Panc1 (cell line): ENCODE measurements around the gene VIT. TPM values are rescaled to one million over a fixed set of nuclear protein-coding genes. Genes with fewer than 3 reads are reported as not detected.
"Not testable (repeated sequence)": the region's sequence is repeated elsewhere in the genome, so short reads cannot be mapped to it uniquely, and the experiment has no call there.

Experiments used
- ATAC-seq: fragments of 200-7000 bp; cut with Tn5 transposase; 2 replicates; pipeline ENCODE4 v1.9.1; 2020; ENCODE audit warnings: mild to moderate bottlenecking, moderate library complexity
- BruUV-seq: library from RNA; stranded (reverse); fragments of 400-500 nt; replicated peaks from 2 replicates; lab custom pipeline; 2021; lab: Mats Ljungman, UMichigan
- CTCF ChIA-PET: fragments of 300-600 bp; sonication (Branson Sonifier 250); formaldehyde crosslinking; loops from one replicate; lab custom pipeline; 2022; ENCODE audit warnings: antibody characterized with exemption; lab: Charles Lee
- POLR2A ChIA-PET: fragments of 300-600 bp; sonication (Branson Sonifier 250); formaldehyde crosslinking; loops from one replicate; lab custom pipeline; 2022; ENCODE audit warnings: antibody characterized with exemption; lab: Charles Lee
- DNase-seq: peaks from one replicate; pipeline ENCODE4 v3.0.0-alpha.2; 2010; ENCODE audit warnings: low read depth, low spot score
- H3K27ac ChIP-seq: 2 replicates; pipeline ENCODE4 v1.5.1; 2011; ENCODE audit warnings: mild to moderate bottlenecking, low read length, inconsistent platforms
- H3K27me3 ChIP-seq: fragments of 200-500 bp; sonication (Bioruptor generic); 2 replicates; pipeline ENCODE4 v1.6.0; 2014; ENCODE audit warnings: low read length, inconsistent platforms; ENCODE audit not compliant: control insufficient read depth, insufficient read depth
- H3K36me3 ChIP-seq: fragments of 200-500 bp; sonication (Bioruptor generic); 2 replicates; pipeline ENCODE4 v1.5.1; 2014; ENCODE audit warnings: inconsistent platforms, mild to moderate bottlenecking, low read length, moderate library complexity; ENCODE audit not compliant: control insufficient read depth, insufficient read depth
- H3K4me1 ChIP-seq: 2 replicates; pipeline ENCODE4 v1.5.1; 2011; ENCODE audit warnings: inconsistent platforms, mild to moderate bottlenecking, low read length, moderate library complexity; ENCODE audit not compliant: control insufficient read depth, insufficient read depth
- H3K4me3 ChIP-seq, 2 experiments: 2 replicates each; pipeline ENCODE4 v1.5.1; 2011 to 2012; ENCODE audit warnings: low read depth in 2 of 2, low read length in 2 of 2, mild to moderate bottlenecking in 2 of 2, inconsistent platforms in 1 of 2, moderate library complexity in 1 of 2
- H3K9me3 ChIP-seq: fragments of 200-500 bp; sonication (Bioruptor generic); 2 replicates; pipeline ENCODE4 v1.5.1; 2014; ENCODE audit warnings: low read depth, mild to moderate bottlenecking, inconsistent platforms, low read length, moderate library complexity; ENCODE audit not compliant: control insufficient read depth, insufficient read depth
- POLR2AphosphoS5 ChIP-seq: IDR thresholded peaks from 2 replicates; pipeline ENCODE4 v1.6.1; 2012; ENCODE audit warnings: mild to moderate bottlenecking, low read depth, low read length, moderate library complexity
- SIN3A ChIP-seq: IDR thresholded peaks from 2 replicates; pipeline ENCODE4 v1.6.1; 2012; ENCODE audit warnings: low read depth, mild to moderate bottlenecking, low read length, moderate library complexity, borderline replicate concordance; ENCODE audit not compliant: insufficient read depth
- TCF7L2 ChIP-seq: IDR thresholded peaks from 2 replicates; pipeline ENCODE4 v1.6.1; 2011; ENCODE audit warnings: mild to moderate bottlenecking, low read depth, low read length, inconsistent platforms
- in situ Hi-C: cut with HindIII; loops from 2 replicates; pipeline ENCODE4 v1.10.0; 2016; ENCODE audit warnings: low sequenced_read_pairs, low pct_unique_long_range_greater_than_20kb
- intact Hi-C: fragments of 100-400 bp; cut with micrococcal nuclease; formaldehyde crosslinking; loops from one replicate; pipeline ENCODE4 v1.10.0; 2022; ENCODE audit not compliant: unreplicated experiment
- total RNA-seq: library from RNA; stranded (reverse); gene quantifications from one replicate; pipeline ENCODE4 v1.2.1, GENCODE V29; 2021; ENCODE audit not compliant: unreplicated experiment
- TF ChIP-seq, protein P1 (sequence below): fragments of 450-650 bp; IDR thresholded peaks from 2 replicates; pipeline ENCODE4 v1.5.1; 2017; ENCODE audit warnings: mild to moderate bottlenecking
- TF ChIP-seq, protein P2 (sequence below), 2 experiments: IDR thresholded peaks; 2 replicates each; pipeline ENCODE4 v1.6.1; 2011 to 2012; ENCODE audit warnings: low read depth in 2 of 2, control low read depth in 1 of 2, low read length in 1 of 2, mild to moderate bottlenecking in 1 of 2, moderate library complexity in 1 of 2; ENCODE audit not compliant: insufficient read depth in 1 of 2

Gene VIT
- total RNA-seq, 1 experiment from 2014 or later, result 0.77 TPM

DNA sequence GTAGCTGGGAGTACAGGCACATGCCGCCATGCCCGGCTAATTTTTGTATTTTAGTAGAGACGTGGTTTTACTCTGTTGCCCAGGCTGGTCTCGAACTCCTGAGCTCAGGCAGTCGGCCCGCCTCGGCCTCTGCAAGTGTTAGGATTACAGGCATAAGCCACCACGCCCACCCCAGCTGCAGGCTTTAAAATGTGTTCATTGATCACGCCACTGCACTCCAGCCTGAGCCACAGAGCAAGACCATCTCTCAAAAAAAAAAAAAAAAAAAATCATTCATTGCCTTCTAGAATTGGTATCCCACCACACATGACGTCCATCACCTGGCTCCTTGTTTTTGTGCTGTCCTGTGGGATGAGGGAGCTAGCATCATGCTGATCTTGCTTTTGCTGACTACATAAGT is 127.4 kb downstream of the VIT start:
- TF ChIP-seq, protein P1, sequence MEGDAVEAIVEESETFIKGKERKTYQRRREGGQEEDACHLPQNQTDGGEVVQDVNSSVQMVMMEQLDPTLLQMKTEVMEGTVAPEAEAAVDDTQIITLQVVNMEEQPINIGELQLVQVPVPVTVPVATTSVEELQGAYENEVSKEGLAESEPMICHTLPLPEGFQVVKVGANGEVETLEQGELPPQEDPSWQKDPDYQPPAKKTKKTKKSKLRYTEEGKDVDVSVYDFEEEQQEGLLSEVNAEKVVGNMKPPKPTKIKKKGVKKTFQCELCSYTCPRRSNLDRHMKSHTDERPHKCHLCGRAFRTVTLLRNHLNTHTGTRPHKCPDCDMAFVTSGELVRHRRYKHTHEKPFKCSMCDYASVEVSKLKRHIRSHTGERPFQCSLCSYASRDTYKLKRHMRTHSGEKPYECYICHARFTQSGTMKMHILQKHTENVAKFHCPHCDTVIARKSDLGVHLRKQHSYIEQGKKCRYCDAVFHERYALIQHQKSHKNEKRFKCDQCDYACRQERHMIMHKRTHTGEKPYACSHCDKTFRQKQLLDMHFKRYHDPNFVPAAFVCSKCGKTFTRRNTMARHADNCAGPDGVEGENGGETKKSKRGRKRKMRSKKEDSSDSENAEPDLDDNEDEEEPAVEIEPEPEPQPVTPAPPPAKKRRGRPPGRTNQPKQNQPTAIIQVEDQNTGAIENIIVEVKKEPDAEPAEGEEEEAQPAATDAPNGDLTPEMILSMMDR, result no peak
- TF ChIP-seq SIN3A, result no peak
- no peak for TF ChIP-seq TCF7L2
- TF ChIP-seq POLR2AphosphoS5, result no peak
- TF ChIP-seq, protein P2, sequence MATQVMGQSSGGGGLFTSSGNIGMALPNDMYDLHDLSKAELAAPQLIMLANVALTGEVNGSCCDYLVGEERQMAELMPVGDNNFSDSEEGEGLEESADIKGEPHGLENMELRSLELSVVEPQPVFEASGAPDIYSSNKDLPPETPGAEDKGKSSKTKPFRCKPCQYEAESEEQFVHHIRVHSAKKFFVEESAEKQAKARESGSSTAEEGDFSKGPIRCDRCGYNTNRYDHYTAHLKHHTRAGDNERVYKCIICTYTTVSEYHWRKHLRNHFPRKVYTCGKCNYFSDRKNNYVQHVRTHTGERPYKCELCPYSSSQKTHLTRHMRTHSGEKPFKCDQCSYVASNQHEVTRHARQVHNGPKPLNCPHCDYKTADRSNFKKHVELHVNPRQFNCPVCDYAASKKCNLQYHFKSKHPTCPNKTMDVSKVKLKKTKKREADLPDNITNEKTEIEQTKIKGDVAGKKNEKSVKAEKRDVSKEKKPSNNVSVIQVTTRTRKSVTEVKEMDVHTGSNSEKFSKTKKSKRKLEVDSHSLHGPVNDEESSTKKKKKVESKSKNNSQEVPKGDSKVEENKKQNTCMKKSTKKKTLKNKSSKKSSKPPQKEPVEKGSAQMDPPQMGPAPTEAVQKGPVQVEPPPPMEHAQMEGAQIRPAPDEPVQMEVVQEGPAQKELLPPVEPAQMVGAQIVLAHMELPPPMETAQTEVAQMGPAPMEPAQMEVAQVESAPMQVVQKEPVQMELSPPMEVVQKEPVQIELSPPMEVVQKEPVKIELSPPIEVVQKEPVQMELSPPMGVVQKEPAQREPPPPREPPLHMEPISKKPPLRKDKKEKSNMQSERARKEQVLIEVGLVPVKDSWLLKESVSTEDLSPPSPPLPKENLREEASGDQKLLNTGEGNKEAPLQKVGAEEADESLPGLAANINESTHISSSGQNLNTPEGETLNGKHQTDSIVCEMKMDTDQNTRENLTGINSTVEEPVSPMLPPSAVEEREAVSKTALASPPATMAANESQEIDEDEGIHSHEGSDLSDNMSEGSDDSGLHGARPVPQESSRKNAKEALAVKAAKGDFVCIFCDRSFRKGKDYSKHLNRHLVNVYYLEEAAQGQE (IDR thresholded peaks at IDR 0.05; ENCODE audit: insufficient read depth in 1 of 2, low read depth in 2 of 2, low read length in 1 of 2), result no peak
- Histone ChIP-seq H3K36me3 (no peaks in the 10 kb centered on the region), H3K27ac (no peak overlapping the region), H3K27me3 (no peaks in the 10 kb centered on the region; the same call in 1 of the 2 replicates), H3K9me3 (no peaks in the 10 kb centered on the region), H3K4me3 (no peak overlapping the region), H3K4me1 (no peaks in the 10 kb centered on the region)
- intact Hi-C loops (no loop called here), in situ Hi-C loops (no loop called here)
- DNase-seq, result no peak
- POLR2A ChIA-PET, result no interaction called here
- no peak for ATAC-seq
- no TSS peak for BruUV-seq
- CTCF ChIA-PET, result no interaction called here

DNA sequence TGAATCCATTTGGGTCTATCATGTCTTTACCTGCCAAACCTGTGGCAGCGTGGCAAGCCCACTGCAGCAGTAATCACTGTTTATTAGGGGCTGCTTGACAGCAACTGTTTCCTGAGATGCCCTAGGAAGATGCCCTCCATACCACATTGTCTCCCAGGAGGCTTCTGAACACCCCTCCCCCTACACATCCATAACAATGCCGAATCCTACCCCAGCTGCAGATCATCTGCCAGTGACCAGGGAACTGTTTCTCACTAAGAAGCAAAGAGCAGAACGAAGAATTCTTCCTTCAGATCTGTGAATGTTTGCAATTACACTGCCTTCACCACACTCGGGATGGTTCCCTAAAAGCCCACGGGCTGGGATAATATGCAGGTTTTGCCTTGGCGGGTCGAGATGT is 127.8 kb downstream of the VIT start:
- Histone ChIP-seq H3K36me3 (no peaks in the 10 kb centered on the region), H3K4me1 (no peaks in the 10 kb centered on the region), H3K27ac (no peak overlapping the region), H3K27me3 (no peaks in the 10 kb centered on the region; the same call in 1 of the 2 replicates), H3K4me3 (no peak overlapping the region), H3K9me3 (no peaks in the 10 kb centered on the region)
- intact Hi-C loops (no loop called here), in situ Hi-C loops (no loop called here)
- ChIA-PET POLR2A (interaction anchor here (0.6 kb wide), 1 partner anchor 511 kb away, joined by 3 read pairs; no protein-coding TSS in a partner anchor), CTCF (no interaction called here)
- ATAC-seq (no peak), DNase-seq (no peak)
- TF ChIP-seq POLR2AphosphoS5, result no peak
- no TSS peak for BruUV-seq

DNA sequence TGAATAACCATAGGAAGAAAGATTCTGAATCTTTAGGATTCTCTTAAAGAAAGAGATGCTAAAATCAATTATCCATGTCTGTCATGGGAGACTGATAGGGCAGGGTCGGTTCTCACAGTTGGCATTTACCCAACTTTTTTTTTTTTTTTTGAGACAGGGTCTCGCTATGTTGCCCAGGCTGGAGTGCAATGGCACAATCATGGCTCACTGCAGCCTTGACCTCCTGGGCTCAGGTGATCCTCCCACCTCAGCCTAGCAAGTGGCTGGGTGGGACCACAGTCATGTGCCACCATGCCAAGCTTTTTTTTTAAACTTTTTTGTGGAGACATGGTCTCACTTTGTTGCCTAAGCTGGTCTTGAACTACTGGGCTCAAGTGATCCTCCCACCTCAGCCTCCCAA is 128.2 kb downstream of the VIT start:
- ATAC-seq, in situ Hi-C loops, CTCF ChIA-PET: not testable (repeated sequence)

More for the DNA sequence above, 128.2 kb downstream of the VIT start:
- H3K4me1 ChIP-seq, BruUV-seq, H3K27me3 ChIP-seq, H3K9me3 ChIP-seq, H3K27ac ChIP-seq, H3K4me3 ChIP-seq, intact Hi-C loops, DNase-seq, H3K36me3 ChIP-seq: not testable (repeated sequence)
- POLR2A ChIA-PET, result interaction anchor here (0.5 to 0.6 kb wide), 2 partner anchors 128 to 511 kb away, joined by 3 to 5 read pairs; no protein-coding TSS in a partner anchor
